C4-2B (cell line): ENCODE measurements around the gene MYO9B.

Experiments
- CTCF ChIP-seq: fragments of 450-650 bp; conservative IDR thresholded peaks from 2 replicates; pipeline ENCODE4 v1.5.1; 2017; ENCODE audit warnings: mild to moderate bottlenecking
- ZFX ChIP-seq: fragments of 450-650 bp; IDR thresholded peaks from 2 replicates; pipeline ENCODE4 v1.6.1; 2017

DNA sequence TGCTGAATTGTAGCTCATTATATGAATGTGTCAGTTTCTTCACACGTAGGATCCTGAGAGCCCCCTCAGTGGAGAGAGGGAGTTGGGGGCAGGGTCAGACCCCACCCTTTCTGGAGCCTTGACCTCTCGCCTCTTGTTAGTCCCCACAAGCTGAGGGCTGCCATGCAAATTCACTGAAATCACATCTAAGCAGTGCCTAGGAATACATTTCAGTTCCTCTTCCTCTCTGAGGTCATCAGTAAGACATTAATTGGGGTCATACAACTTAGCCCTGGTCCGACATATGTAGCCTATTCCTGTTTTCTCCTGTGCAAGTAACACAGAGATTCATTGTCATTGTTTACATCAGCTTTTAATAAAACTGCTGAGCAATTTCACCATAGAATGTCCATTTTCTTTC lies 30.0 kb downstream of the MYO9B start:
- TF ChIP-seq CTCF: no peak
- TF ChIP-seq ZFX: no peak
